Fibroblast of the conjunctiva (primary cell): ENCODE measurements around the gene ALDH1L1.

Experiments
- DNase-seq: peaks from one replicate; pipeline ENCODE4 v3.0.0-alpha.2; 2010; ENCODE audit warnings: low read depth

Gene ALDH1L1

DNA sequence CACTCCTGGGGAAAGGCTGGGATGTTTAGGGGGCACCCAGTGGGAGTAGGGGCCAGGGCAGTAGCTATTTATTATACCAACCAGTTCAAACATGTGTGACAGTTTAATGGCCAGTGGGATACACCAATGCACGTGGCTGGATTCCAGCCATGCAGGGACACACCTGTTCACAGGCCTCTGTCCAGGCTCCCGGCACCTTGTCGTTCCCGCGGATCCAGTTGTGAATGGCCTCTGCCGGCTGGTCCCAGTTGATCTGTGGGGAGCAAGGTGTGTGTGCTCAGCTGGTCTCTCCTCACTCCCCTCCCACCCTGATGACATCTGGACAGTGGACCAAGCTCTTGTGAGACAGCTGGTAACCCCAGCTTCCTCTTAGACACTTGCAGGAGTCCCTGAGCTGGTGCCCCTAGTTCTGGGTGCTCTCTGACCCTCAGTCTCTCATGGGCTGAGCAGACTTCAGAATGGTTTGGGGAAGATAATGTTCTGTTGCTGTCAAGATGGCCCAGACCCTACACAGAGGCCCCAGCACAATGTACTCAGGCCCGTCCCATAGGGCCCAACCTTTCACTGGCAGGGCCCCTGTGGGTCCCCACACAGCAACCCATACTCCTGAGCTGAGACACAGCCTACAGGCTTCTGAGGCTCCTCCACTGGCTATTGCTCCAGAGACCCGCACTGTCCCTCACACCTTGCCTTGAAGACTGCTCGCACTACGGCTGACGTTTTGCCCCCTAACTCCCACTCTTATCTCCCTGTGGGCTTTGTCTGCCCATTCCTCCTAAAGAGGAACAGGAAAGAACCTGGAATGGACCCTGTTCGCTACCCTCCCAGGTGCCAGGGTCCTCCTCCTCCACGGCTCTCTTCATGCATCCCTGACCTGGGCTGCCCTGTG, 25.8 kb downstream of the ALDH1L1 start:
- DNase-seq: no peak

DNA sequence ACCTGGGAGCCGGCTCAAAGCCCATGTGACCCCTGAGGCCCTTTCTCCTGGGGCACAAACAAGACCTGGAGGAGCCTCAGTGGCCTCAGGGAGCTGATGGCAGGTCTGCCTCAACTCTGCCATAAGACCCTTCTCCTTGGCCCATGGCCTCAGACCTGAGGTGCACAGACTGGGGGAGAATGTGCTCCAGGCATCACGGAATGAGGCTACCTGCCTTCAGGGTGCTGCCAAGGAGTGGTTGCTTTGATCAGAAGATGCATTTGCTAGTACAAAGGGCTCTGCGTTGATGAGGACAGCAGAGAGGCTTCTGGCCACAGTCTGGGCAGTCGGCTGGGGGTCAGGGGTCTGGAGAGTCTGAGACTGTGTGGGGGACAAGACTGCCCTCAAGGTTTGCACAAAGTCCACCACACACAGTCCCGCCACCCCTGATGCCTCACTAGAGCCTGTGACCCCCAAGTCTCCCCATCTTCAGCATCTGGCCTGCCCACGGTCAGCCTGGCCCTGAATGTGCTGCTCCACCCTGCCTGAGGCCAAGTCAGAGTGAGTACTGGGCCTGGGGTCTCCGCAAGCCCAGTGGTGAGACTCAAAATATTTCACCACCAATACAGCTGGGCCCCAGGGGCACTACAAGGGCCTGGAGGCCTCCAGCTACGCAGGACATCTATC, 26.6 kb downstream of the ALDH1L1 start:
- no peak for DNase-seq

DNA sequence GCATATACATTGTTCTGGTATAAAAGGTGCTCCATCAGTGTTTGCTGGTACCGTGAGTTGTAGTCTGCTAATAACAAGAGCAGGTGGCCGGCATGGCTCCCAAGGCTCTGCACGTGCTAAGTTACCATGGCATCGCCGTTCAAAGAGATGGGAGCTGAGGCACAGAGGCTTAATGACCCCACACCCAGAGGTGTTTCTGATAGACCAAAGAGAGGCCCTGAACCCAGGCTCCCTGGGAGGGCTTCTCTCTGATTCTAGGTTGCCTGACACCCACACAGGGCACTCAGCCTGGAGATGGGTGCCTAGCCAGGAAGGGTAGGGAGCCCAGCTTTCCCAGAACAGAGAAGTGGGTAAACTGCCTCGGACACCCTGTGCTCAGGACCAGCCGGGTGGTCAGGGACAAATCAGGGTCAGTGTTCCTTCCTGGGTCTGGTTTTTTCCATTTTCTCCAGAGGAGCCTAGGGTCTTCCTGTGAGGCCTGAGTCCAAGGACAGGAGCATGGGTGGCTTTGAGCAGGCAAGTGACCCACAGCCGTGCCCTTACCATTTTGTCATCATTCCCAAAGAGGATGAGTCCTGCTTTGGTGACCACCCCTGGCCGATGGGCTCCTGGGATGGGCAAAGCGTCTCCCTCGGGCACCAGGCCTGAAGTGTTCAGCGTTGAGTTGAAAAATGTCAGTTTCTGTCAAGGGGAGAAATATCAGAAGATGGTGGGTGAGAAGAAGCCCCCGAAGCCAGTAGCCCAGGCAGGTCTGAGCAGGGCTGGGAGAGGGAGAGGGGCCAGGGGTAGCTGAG, 27.3 kb downstream of the ALDH1L1 start:
- DNase-seq: no peak

DNA sequence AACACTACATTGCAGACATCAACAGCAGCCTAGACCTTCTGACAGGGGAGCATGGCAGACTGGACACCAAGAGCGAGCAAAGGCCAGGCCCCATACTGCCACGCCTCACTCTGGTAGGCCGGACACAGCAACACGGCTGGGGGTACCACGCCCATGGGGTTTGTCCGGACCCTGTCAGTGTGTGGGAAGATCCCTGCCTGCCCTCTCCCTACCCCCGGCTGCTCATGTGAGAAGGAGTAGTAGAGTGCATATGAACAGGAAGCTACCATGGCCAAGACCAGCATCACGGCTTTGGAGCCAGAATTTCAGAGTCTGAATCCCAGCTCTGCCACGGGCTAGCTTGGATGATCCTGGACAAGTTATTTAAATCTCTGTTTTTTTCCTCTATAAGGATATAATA, 27.9 kb downstream of the ALDH1L1 start:
- DNase-seq: no peak

DNA sequence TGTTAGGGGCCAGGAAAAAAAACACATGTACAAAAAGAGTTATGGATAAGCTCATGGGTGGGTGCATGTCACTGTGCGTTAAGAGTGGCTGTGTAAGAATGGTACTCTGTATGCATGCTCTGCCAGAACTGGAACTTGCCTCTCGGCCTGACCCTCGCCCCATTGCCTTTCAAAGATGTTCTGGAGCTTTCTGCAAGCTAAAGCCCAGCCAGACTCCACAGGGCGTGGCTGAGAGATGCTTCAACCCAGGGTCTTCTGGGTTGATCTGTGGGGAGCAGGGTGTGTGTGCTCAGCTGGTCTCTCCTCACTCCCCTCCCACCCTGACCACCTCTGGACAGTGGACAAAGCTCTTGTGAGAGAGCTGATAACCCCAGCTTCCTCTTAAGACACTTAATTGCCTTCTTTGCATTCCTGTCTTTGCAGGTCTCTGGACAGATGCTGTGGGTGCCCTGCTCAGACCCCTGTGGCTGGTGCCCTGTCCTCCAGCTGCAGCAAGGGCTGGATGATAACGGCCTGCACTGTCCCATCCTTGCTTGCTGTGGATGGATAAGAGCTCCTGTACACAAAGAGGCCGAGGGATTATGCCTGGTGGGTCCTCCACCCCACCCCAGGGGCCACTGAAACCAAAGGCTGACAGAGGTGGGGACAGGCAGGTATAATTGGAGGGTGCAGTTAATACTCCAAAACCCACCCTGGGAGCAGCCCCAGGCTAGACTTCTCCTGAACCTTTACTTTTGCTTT, 28.7 kb downstream of the ALDH1L1 start:
- no peak for DNase-seq

DNA sequence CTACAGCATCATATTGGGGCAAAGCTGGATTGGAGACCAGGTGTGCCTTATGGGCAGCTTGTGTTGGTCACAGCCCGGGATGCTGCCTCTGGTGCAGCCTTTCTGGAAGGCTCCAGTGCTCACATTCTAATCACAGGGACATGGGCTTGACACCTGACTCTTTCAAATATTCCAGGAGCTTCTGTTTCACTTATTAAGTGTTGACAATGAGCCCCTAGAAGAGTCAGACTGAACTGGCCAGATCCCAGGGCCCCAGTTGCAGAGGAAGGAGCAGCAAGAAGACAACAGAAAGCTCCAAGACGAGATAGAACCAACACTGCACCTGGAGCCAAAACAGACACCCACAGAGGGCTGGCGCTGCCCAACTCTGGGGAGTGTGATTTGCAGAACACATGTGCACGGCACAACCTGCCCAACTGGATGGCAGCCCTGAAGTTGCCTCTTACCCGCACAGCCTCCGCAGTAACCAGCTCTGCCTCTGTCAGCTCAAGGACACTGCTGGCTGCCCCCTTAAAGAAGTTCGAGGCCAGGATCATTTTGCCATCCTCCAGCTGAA, 30.3 kb downstream of the ALDH1L1 start:
- DNase-seq: no peak

DNA sequence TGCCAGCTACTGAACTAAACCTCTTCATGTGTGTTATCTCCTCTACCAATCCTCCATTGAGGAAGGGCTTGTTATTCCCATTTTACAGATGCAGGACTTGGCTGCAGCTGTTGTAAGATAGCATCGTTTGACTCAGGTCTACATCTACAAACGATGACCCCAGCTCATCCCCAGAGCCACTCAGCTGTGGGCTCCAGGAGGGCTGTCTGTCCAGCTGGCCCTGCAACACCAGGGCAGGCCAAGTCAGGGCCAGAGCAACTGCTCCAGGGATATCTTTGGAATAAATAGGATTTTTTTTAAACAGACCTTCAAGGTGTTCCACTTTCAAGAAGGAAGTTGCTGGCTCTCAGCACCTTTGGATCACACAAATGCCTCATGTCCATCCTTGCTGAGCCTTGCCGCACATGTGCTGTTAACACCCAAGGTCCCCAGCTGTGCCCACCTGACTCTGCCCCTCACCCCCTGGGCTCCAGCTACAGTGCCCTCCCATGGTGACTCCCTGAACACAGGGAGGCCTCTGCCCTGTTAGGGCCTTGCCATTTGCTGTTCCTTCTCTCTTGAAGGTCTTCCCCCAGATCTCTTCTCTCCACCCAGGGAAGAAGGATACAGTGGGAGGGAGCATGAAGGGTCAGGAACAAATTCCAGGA, 31.0 kb downstream of the ALDH1L1 start:
- no peak for DNase-seq

DNA sequence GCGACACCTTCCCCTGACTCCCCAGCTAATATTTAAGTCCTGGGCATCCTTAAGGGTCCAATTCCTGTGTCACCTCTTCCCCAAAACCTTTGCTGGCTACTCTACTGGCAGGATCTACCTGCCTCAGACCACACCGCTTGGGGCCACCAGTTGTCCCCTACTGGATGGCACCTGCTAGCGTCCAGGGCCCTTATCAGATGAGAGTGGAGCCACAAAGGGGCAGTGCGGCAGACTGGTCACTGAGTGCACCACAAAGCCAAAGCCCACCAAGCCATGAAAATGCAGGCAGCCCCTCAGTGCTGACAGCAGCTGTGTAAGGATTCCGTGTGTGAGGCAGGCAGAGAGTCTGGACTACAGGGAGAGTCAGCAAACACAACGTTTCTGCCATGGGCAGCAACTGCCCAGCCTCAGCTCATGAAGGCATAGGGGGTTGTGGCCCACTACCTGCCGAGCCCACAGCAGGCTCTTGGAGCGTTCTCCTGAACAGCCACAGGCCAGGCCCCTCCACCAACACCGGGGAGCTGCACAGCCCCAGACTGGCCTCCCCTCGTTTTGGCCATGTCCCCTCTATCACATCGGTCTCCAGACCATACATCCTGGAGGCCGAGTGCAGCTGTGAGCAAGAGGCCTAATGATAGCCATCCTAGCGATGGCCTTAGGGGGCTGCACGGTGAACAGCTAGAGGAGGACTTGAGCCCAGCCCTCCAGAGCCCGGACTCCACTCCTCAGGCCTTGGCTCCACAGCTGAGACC, 32.3 kb downstream of the ALDH1L1 start:
- DNase-seq: no peak

DNA sequence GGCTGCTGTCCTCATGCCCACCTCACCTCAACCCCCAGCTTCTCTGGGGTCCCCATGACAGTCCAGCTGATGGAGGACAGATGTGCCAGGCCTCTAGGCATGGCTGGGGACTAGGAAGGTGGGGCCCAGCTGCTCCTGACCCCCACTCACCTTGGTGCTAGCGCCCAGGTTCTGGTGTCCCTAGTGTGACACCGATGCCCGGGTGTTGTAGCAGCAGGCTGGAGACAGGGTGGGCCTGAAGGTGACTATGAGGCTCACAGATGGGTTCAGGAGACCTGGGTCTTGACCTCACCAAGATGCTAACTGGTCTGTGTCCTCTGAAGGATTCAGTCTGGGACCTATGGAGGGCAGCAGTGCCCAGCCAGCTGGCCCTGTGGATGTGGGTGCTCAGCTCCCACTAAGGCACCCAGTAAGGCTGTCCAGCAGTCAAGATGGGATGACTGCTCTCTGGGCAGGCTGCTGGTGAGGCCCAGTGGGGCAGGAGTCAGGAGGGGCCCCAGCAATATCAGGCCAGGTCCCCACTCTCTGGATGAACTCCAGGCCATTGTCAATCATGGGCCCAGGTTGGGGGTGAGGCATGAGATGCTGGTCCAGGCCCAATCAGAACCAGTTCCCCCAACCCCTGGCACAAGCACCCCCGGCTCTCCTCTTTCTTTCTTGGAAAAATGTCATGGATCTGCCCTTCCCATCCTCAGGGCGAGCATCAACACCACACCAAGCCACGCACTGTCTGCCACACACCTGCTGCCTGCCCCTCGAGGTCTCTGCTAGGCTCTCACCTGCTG, 33.0 kb downstream of the ALDH1L1 start:
- DNase-seq: no peak

DNA sequence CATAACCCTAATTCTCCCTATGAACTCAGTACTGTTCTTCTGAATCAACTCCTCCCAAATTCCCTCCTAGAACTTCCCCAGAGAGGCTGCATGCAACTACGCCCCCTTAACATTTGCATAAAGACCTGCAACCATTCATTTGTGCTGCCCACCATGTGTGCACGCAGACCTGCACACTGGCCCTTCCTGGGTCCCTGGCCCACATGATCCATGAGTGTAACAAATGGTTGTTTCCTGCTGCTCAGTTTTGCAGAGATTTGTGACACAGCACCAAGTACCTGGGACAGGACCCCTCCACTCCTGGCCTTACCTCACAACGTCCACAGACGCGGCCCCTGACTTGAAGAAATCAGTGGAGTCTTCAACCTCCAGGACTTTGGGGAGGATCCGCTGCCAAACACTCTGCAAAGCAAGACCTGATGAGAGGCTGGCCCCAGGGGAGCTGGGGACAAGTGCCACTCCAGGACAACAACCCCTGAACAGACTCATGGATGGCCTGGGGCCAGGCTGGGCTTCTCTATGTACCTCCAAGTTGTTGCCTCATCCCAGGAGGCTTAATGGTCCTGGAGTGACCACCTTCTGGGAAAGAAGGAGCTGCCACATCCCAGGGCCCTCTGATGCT, 33.8 kb downstream of the ALDH1L1 start:
- no peak for DNase-seq

DNA sequence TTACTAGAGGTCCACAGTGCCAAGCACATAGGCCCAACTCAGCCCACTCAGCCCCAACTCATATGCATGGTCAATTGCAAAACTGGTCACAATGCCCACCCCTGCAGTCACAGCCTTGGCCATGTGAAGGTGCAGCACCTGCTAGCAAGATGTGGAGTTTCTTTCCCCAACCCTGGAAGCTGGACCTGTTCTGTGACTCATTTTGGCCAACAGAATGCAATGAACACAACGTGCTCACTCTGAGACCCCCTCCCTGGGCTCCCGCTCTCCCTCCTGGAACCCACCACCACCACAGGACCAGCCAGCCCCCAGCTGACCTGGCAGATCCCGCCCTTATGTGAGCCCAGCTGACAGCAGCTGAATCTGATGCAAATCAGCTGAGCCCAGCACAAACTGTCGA, 34.4 kb downstream of the ALDH1L1 start:
- no peak for DNase-seq

DNA sequence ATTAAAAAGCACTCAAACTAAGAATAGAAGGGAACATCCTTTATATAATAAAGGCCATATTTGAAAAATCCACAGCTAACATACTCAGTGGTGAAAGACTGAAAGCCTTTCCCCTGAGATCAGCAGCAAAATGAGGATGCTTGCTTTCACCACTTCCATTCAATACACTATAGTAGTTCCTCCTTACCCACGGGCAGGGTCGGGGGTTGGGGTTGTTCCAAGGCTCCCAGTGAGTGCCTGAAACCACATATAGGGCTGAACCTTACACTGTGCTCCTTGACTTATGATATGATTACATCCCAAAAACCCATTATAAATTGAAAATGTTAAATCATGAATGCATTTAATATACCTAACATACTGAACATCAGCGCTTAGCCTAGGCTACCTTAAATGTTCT, 37.7 kb downstream of the ALDH1L1 start:
- no peak for DNase-seq

DNA sequence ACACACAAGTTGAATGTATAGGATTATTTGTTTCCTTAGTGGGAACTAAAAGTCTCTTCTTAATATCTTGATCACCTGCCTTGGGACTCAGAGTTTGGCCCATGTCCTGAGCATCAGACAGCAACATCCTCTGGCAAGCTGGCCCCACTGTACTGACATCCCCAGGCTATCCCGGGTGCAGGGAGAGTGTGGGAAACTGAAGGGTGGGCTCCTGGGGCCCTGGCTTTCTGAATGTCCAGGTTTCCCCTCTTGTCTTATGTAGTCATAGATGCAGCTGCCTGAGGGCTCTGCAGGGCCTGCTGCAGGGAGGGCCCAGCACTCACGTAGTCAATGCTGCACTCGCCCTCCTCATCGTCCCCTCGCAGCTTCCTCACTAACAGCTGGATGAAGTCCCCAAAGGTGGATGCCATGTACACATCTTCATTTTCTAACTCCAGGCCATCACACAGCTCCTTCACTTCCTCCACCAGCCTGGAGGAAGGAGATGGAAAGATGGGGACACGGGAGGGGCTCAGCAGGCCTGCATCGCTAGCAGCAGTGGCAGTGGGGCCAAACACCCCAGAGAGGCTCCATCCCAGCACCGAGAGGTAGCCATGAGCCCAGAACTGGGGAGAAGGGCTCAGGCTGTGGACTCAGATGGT, 42.8 kb downstream of the ALDH1L1 start:
- no peak for DNase-seq

DNA sequence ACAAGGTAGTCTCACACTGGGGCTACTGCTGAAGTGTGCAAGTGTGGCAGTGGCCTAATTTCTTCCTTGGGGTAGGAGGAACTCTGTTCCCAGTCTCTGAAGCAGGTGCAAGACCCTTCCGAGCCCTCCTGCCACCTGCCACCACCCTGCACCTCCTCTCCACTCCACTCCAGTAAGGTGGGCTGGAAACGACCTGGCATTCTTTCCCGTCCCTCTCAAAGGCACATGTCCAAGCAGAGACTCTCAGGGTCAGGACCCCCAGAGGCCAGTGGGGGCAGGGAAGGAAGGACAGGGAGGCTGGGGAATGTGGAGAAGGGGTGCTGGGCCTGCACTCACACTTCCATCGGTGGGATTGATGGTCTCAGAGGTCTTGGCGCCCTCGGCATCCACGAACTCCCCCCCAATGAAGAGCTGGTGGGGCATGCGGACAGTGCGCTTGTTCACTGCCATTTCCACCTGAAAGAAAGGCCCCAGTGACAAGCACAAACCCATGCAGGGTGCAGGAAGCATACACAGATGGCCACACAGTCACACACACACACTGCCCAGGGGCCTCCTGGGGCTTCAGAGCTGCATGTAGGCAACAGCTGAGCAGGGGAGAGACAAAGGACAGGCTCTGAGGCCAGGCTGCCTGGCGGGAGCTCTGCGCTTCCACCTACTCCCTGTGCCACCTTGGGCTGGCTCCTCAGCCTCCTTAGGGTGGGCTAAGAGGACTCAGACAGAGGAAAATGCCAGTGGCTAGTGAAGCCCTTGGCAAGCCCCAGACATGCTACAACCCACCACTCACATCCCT, 43.8 kb downstream of the ALDH1L1 start:
- no peak for DNase-seq

DNA sequence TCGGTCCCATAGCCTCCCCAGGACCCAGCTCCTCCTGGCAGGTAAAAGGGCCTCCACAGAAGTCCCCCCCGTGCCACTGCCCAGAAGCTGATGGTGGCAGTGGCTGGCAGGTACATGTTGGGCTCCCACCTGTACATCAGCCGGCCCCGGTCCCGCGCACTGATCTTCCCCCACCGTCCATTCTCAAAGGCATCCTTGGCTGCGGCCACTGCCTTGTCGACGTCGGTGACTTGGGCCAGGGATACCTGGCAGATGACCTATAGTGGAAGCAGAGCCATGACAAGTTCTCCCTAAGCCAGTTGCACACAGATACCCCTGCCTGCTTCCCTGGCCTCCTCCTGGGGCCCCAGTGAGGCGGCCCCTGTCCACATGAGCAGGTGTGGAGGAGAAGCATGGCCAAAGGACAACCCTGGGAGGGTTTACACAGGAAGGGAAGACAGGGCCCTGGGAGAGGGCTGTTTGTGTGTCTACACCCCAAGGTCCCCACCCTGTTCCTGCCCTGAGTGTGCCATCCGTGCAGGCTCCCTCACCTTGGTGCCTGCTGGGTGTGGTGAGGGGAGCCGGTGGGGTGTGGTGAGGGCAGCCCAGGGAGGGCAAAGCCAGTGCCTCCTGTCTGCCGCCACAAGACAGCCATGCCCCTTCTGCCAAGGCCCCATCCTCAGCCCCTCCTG, 44.8 kb downstream of the ALDH1L1 start:
- no peak for DNase-seq

DNA sequence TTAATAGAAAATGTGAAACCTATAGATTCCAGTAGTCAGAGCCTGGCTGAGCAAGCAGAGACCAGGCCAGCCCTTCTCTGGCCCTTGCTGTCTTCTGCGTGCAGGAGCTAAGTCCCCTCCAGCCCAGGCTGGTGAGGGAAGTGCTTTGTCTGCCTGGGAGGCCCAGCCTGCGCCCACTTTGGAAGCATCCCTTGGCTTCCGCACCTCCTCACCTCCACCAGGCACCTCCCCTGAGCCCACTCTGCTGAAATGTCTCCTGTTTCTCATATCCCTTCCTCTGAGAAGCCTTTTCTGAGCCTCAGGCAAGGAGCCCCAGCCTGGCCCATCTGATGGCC, 45.3 kb downstream of the ALDH1L1 start:
- no peak for DNase-seq

DNA sequence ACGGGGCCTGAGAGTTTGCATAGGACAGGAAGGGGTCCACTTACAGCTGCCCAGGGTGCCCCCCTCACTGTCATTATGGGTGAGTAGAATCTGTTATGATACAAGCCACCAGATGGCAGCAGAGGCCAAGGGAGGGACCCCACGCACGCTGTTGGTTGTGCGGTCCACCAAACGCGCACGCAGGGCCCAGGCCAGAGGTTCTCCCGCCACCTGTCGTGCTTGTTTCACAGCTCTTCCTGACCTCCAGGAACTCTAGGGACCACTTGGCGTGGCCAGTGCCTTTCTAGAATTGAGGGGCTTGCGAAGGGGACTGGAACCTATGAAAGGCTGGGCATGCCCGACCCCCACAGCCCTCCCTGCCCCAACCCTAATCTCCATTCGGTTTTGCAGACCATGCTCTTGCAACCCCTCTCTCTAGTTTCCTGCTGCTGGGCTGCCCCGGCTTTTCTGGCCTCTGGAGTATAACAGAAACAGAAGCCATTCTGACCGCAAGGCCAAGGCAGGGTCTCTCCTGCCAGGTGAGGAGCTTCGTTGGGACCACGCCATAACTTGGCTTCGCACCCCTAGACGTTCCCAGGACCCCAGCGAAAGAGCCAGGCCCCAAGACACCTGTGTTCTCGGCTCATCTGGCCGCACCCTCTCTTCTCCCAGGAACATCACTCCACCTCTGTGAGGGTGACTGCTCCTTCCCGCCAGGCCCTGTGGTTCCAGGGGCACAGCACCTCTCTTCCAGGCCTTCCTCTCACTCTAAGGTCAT, 46.0 kb downstream of the ALDH1L1 start:
- peak; percentile 14 for DNase-seq
